OCI-LY7 (cell line): ENCODE results near the gene CCDC51.

Experiments
- EZH2phosphoT487 ChIP-seq: fragments of 200-600 bp; sonication (generic); IDR thresholded peaks from 2 replicates; pipeline ENCODE4 v1.6.1; 2018; ENCODE audit warnings: low read depth, borderline replicate concordance, mild to moderate bottlenecking, mixed run types, antibody characterized with exemption, low read length, moderate library complexity, mixed read lengths
- TF ChIP-seq, protein P1 (sequence below): fragments of 200-600 bp; sonication (generic); conservative IDR thresholded peaks from 2 replicates; pipeline ENCODE4 v1.5.1; 2014; ENCODE audit warnings: mild to moderate bottlenecking, antibody characterized with exemption, low read length, moderate library complexity, mixed read lengths

DNA sequence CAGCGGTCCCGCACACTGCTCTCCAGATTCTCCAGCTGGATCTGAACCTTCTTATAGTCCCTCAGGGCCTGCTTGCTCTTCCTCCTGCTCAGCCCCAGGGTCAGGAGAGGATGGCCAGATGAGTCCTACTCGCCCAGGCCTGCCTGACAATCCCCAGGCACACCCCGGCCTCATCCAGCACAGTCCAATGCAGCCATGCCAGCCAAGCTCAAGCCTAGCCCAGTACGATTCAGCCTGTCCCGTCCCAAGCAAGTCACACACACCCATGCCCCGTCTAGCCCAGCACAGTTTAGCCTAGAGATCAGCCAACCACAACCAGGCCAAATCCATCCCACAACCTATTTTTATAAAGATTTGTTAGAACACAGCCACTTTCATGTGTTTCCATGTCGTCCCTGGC, 26.8 kb downstream of the CCDC51 start:
- TF ChIP-seq, protein P1, sequence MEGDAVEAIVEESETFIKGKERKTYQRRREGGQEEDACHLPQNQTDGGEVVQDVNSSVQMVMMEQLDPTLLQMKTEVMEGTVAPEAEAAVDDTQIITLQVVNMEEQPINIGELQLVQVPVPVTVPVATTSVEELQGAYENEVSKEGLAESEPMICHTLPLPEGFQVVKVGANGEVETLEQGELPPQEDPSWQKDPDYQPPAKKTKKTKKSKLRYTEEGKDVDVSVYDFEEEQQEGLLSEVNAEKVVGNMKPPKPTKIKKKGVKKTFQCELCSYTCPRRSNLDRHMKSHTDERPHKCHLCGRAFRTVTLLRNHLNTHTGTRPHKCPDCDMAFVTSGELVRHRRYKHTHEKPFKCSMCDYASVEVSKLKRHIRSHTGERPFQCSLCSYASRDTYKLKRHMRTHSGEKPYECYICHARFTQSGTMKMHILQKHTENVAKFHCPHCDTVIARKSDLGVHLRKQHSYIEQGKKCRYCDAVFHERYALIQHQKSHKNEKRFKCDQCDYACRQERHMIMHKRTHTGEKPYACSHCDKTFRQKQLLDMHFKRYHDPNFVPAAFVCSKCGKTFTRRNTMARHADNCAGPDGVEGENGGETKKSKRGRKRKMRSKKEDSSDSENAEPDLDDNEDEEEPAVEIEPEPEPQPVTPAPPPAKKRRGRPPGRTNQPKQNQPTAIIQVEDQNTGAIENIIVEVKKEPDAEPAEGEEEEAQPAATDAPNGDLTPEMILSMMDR: no peak
- TF ChIP-seq EZH2phosphoT487: no peak
